ENCODE data around the gene KCNH2.

DNA sequence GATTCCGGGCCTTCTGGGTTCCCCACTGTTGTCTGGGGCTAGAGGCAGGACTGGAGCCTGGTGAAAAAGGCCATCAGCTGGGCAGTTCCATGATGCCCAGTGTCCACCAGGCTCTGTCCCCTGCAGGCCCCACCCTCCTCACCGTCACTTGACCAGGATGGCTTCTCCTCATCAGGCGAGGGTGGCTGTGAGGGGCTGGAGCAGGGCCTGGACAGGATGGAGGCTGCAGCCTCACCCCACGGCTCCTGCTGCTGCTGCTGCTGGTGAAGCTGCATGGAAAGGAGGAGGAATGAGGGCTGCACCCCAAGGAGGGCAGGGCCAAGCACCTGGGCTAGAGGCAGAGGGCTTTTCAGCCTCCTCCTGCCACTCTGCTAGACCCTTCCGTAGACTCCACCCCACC lies 37.8 kb upstream of the KCNH2 start:
- TF ChIP-seq, protein P1, sequence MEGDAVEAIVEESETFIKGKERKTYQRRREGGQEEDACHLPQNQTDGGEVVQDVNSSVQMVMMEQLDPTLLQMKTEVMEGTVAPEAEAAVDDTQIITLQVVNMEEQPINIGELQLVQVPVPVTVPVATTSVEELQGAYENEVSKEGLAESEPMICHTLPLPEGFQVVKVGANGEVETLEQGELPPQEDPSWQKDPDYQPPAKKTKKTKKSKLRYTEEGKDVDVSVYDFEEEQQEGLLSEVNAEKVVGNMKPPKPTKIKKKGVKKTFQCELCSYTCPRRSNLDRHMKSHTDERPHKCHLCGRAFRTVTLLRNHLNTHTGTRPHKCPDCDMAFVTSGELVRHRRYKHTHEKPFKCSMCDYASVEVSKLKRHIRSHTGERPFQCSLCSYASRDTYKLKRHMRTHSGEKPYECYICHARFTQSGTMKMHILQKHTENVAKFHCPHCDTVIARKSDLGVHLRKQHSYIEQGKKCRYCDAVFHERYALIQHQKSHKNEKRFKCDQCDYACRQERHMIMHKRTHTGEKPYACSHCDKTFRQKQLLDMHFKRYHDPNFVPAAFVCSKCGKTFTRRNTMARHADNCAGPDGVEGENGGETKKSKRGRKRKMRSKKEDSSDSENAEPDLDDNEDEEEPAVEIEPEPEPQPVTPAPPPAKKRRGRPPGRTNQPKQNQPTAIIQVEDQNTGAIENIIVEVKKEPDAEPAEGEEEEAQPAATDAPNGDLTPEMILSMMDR (IDR thresholded peaks at IDR 0.05) = no peak
- TF ChIP-seq POLR2A (IDR thresholded peaks at IDR 0.05) = no peak

Measured in adrenal gland (tissue), 5 donors.